Psoas muscle (tissue), 8 donors: ENCODE measurements around the gene MAGI2. TPM values are rescaled to one million over a fixed set of nuclear protein-coding genes. Genes with fewer than 3 reads are reported as not detected.

Experiments
- ATAC-seq, 4 donors: fragments of 200-7000 bp; cut with Tn5 transposase; one replicate each; pipeline ENCODE4 v1.9.1; 2020; ENCODE audit warnings: moderate library complexity in 3 of 4, mild to moderate bottlenecking in 2 of 4
- DNase-seq, 2 donors: peaks; one replicate each; pipeline ENCODE4 v3.0.0-alpha.2; 2020
- H3K27ac ChIP-seq: fragments of 200-600 bp; one replicate; pipeline ENCODE4 v1.8.0; 2022
- H3K27me3 ChIP-seq, 3 donors: fragments of 200-600 bp in 1 of 3; one replicate each; pipeline versions ENCODE4 v1.6.1 to v1.8.0; 2013 to 2022; ENCODE audit warnings: low read length in 2 of 3, mild to moderate bottlenecking in 2 of 3, moderate library complexity in 1 of 3; ENCODE audit not compliant: insufficient read depth in 3 of 3
- H3K36me3 ChIP-seq, 2 donors: fragments of 200-600 bp in 1 of 2; one replicate each; pipeline versions ENCODE4 v1.6.1 to v1.8.0; 2013 to 2022; ENCODE audit warnings: low read depth in 1 of 2, mild to moderate bottlenecking in 1 of 2, moderate library complexity in 1 of 2; ENCODE audit not compliant: insufficient read depth in 1 of 2
- H3K4me1 ChIP-seq: fragments of 200-600 bp; one replicate; pipeline ENCODE4 v1.8.0; 2022
- H3K4me3 ChIP-seq: fragments of 200-600 bp; one replicate; pipeline ENCODE4 v1.8.0; 2022; ENCODE audit warnings: mild to moderate bottlenecking
- H3K9me3 ChIP-seq: fragments of 200-600 bp; one replicate; pipeline ENCODE4 v1.8.0; 2022
- WGBS, 3 donors: extraction: QIAGEN DNeasy Blood & Tissue Kit; methylation state at CpG; one replicate each; pipeline versions ENCODE4 v1.1.6 to v1.1.7; 2013; 5-methylcytosine and 5-hydroxymethylcytosine counted together
- intact Hi-C, 2 donors: fragments of 100-400 bp; cut with DNase I; formaldehyde crosslinking; loops; one replicate each; pipeline versions ENCODE4 v1.11.0 to v1.14.2; 2022
- polyA plus RNA-seq, 3 donors: library from polyadenylated mRNA; stranded (reverse); fragments of 200-250 nt; gene quantifications; one replicate each; pipeline ENCODE4 v1.2.3, GENCODE V29; 2013
- total RNA-seq, 4 donors: library from RNA; stranded (reverse); fragmentation: NEBNext Ultra II Directional in 2 of 4; extraction: Animal tissue kit (Norgen Biotek cat#: 25700) in 2 of 4; gene quantifications; one replicate each; pipeline versions ENCODE4 v1.2.1 to v1.2.4, GENCODE V29; 2021 to 2023
- TF ChIP-seq, protein P1 (sequence below): fragments of 200-600 bp; IDR thresholded peaks from one replicate; pipeline ENCODE4 v1.8.0; 2022; ENCODE audit warnings: antibody characterized with exemption
- donor health status: healthy with polysubstance abuse.
- donor health status: DM: no; HTN: no; CAD: no; lungs with moderate emphysema.
- donor health status: Bipolar disorder and iron deficiency.
- donor health status: healthy.
- donor health status: DM: yes; HTN: yes; CAD: no.
- donor health status: DM: no; HTN: no; CAD: no.
- donor health status: DM: no; HTN: no; CAD: no.
- donor health status: DM: yes; HTN: yes; CAD: no.

MAGI2 gene
- total and polyA plus RNA-seq, 7 donors, result 0.46 to 2.5 (median 1.4) TPM

DNA sequence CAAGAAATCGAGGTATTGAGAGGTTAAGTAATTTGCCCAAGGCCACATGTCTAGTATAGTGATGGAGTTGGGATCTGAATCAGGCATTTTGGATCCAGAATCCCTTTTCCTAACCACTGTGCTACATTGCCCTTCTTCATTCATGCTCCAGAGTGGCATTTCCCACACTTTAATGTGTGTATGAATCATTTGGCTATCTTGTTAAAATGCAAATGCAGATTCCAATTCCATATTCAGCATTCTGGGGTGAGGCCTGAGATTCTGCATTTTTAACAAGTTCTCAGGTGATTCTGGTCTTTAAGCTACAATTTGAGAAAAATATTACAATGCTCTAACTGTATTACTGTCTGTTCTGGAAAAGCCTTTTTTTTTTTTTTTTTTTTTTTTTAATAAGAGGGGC is 1023.6 kb downstream of the MAGI2 start:
- Histone ChIP-seq H3K4me3 (no peak overlapping the region), H3K9me3 (no peaks in the 10 kb centered on the region), H3K4me1 (no peaks in the 10 kb centered on the region), H3K36me3 (no peaks in the 10 kb centered on the region), H3K27ac (no peak overlapping the region), H3K27me3 (no peaks in the 10 kb centered on the region)
- 70 to 86% (median 77%) methylated on average over 1 of the region's 1 CpG for WGBS, 3 donors
- no peak for ATAC-seq
- TF ChIP-seq, protein P1, sequence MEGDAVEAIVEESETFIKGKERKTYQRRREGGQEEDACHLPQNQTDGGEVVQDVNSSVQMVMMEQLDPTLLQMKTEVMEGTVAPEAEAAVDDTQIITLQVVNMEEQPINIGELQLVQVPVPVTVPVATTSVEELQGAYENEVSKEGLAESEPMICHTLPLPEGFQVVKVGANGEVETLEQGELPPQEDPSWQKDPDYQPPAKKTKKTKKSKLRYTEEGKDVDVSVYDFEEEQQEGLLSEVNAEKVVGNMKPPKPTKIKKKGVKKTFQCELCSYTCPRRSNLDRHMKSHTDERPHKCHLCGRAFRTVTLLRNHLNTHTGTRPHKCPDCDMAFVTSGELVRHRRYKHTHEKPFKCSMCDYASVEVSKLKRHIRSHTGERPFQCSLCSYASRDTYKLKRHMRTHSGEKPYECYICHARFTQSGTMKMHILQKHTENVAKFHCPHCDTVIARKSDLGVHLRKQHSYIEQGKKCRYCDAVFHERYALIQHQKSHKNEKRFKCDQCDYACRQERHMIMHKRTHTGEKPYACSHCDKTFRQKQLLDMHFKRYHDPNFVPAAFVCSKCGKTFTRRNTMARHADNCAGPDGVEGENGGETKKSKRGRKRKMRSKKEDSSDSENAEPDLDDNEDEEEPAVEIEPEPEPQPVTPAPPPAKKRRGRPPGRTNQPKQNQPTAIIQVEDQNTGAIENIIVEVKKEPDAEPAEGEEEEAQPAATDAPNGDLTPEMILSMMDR, result no peak
- intact Hi-C loops, result no loop called here
- no peak for DNase-seq

DNA sequence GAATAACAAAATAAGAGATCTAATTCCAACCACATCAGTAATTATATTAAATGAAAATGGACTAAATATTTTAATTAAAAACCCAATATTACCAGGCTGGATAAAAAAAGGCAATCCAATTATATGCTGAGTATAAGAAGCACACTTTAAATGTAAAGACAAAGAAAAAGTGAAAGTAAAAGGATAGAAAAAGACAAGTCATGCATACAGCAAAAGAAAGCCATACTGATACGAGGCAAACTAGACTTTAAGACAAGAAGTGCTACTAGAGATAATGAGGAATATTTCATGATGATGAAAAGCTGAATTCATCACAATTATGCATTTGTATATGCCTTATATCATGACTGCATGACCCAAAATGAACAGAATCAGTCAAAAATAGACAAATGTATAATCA is 1026.3 kb downstream of the MAGI2 start:
- ATAC-seq (no peak), DNase-seq (no peak)
- WGBS, 3 donors, result 83 to 85% (median 84%) methylated on average over 1 of the region's 1 CpG
- H3K4me3 ChIP-seq, result no peak overlapping the region
- no peaks in the 10 kb centered on the region for H3K36me3 ChIP-seq
- intact Hi-C loops, result no loop called here
- H3K27ac ChIP-seq, result no peak overlapping the region
- TF ChIP-seq, protein P1, result no peak
- H3K9me3 ChIP-seq, result no peaks in the 10 kb centered on the region
- no peaks in the 10 kb centered on the region for H3K4me1 ChIP-seq
- H3K27me3 ChIP-seq, result no peaks in the 10 kb centered on the region

DNA sequence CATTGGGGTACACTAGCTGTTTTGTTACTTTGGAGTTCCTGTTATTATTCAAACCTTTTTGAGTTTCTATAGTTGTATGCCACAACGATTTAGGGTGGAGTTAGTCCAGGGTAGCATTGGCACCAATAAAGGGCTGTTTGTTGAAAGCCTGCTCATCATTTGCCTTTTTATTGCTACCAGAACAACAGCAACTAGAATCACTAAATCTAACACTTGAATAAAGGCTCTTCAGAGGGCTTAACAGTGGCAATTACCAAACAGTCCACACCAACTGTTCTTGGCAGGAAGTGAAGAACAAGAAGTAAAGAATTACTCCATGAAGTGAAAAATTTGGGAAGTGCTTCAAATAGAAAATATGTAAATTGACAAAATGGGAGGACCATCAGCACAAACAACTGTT is 1033.5 kb downstream of the MAGI2 start:
- WGBS, 3 donors, result 12 to 21% (median 14%) methylated on average over 1 of the region's 1 CpG

DNA sequence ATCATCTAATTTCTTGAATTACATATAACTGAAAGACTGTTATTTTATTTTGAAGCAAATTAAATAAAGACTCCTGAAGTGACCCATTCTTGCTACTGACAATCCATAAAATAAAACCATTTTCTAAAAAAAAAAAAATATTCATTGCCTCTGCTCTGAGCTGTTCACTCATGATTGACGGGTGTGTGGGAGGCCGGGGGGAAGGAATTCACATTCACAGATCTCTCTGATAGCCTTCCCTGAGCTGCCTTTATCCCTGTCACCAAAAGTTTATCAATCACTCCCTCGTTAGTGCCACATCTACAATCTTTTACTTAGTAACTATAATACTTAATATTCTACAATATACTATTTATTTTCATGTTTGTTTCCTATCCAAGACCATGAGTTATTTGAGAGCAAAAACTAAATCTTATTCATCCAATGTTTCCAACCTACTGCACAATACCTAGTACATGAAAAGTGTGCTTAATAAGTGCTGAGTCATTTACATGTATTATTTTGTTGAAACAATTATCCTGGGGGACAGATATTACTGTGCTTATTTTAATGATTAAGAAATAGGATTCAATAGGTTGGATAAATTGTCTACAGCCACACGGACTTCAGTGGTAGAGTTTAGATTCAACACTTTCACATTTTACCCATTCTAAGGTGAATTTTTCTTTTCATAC is 1036.2 kb downstream of the MAGI2 start:
- peaks cover 3% of the 10 kb centered on the region for H3K4me1 ChIP-seq
- WGBS, 3 donors, result 83 to 84% (median 84%) methylated on average over 4 of the region's 4 CpGs
- no peaks in the 10 kb centered on the region for H3K27me3 ChIP-seq
- intact Hi-C loops, result no loop called here
- ATAC-seq (no peak), DNase-seq (no peak)
- TF ChIP-seq, protein P1, result no peak
- H3K27ac ChIP-seq, result no peak overlapping the region
- peaks cover 4% of the 10 kb centered on the region for H3K9me3 ChIP-seq
- no peak overlapping the region for H3K4me3 ChIP-seq
- no peaks in the 10 kb centered on the region for H3K36me3 ChIP-seq

More for the DNA sequence above, 1033.5 kb downstream of the MAGI2 start:
- Histone ChIP-seq H3K27me3 (no peaks in the 10 kb centered on the region), H3K36me3 (no peaks in the 10 kb centered on the region), H3K4me1 (no peaks in the 10 kb centered on the region), H3K9me3 (peaks cover 4% of the 10 kb centered on the region), H3K4me3 (no peak overlapping the region), H3K27ac (no peak overlapping the region)
- no peak for DNase-seq
- intact Hi-C loops, result no loop called here
- ATAC-seq, result no peak
- TF ChIP-seq, protein P1, result no peak

DNA sequence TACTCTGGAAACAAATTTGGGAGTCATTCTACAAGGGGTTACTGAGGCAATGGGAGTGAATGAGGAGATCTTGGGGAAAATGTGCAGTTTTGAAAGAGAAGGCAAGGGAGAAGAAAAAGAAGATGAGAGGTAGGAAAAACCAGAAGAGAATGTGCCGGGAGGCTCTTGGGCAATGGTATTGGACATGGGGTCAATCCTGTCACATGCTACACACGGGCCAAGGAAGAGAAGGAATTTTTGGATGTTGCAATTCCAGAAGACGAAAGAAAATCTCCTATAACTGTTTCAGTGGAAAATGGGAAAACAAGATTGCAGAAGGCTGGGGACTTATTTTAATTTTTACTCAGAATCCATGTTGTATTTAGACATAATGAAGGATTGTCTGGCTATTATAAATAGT is 1039.9 kb downstream of the MAGI2 start:
- intact Hi-C loops, result no loop called here
- TF ChIP-seq, protein P1, result no peak
- DNase-seq (no peak), ATAC-seq (no peak)
- Histone ChIP-seq H3K4me1 (peaks cover 6% of the 10 kb centered on the region), H3K4me3 (no peak overlapping the region), H3K9me3 (peaks cover 4% of the 10 kb centered on the region), H3K27ac (no peak overlapping the region), H3K36me3 (no peaks in the 10 kb centered on the region), H3K27me3 (no peaks in the 10 kb centered on the region)
- WGBS, 3 donors, result 54 to 76% (median 62%) methylated on average over 3 of the region's 3 CpGs
